Measurements from ENCODE around the gene SLC38A6. TPM values are rescaled to one million over a fixed set of nuclear protein-coding genes. Genes with fewer than 3 reads are reported as not detected.

The SLC38A6 gene
- total and polyA plus RNA-seq, 2 experiments from 2014 or later, result 11.9 to 23.2 TPM

GRCh38 chr14:60972295-60972694 is 8.8 kb upstream of the SLC38A6 start (continued):
- no peak for TF ChIP-seq ZNF462 (CRISPR knock-in tag; IDR thresholded peaks at IDR 0.05)
- TF ChIP-seq, protein P1, sequence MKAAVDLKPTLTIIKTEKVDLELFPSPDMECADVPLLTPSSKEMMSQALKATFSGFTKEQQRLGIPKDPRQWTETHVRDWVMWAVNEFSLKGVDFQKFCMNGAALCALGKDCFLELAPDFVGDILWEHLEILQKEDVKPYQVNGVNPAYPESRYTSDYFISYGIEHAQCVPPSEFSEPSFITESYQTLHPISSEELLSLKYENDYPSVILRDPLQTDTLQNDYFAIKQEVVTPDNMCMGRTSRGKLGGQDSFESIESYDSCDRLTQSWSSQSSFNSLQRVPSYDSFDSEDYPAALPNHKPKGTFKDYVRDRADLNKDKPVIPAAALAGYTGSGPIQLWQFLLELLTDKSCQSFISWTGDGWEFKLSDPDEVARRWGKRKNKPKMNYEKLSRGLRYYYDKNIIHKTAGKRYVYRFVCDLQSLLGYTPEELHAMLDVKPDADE (IDR thresholded peaks at IDR 0.05), result no peak
- TF ChIP-seq JUNB (IDR thresholded peaks at IDR 0.05; ENCODE audit: unreplicated experiment), result no peak
- no peak for TF ChIP-seq ZNF114 (CRISPR knock-in tag; IDR thresholded peaks at IDR 0.05)
- TF ChIP-seq CREB1 (CRISPR knock-in tag; IDR thresholded peaks at IDR 0.05; ENCODE audit: low read depth), result no peak
- no peak for TF ChIP-seq REST (IDR thresholded peaks at IDR 0.05; ENCODE audit: unreplicated experiment)
- no peak for TF ChIP-seq STAT1 (IDR thresholded peaks at IDR 0.05; ENCODE audit: unreplicated experiment)
- TF ChIP-seq EZH2 (IDR thresholded peaks at IDR 0.05; ENCODE audit: low read depth, unreplicated experiment), result no peak
- TF ChIP-seq POLR2AphosphoS5 (IDR thresholded peaks at IDR 0.05; ENCODE audit: low read depth), result no peak
- TF ChIP-seq ZNF331 (CRISPR knock-in tag; IDR thresholded peaks at IDR 0.05; ENCODE audit: low read depth), result no peak
